HEK293 (cell line): ENCODE results near the gene CYP2U1.

Experiments used
- KLF1 ChIP-seq: fragments of 450-650 bp; formaldehyde crosslinking; IDR thresholded peaks from 2 replicates; pipeline ENCODE4 v1.5.1; 2016; ENCODE audit warnings: missing biosample characterization, missing genetic modification characterization
- KLF9 ChIP-seq: fragments of 450-650 bp; formaldehyde crosslinking; IDR thresholded peaks from 2 replicates; pipeline ENCODE4 v1.5.1; 2016; ENCODE audit warnings: missing biosample characterization, missing genetic modification characterization, low read depth
- ZNF121 ChIP-seq: fragments of 450-650 bp; formaldehyde crosslinking; IDR thresholded peaks from 2 replicates; pipeline ENCODE4 v1.5.1; 2016; ENCODE audit warnings: missing biosample characterization, missing genetic modification characterization

GRCh38 chr4:107977966-107978705 lies 46.8 kb downstream of the CYP2U1 start:
- TF ChIP-seq KLF9, result no peak
- TF ChIP-seq ZNF121 (tag by site-specific recombination), result no peak
- no peak for TF ChIP-seq KLF1
